Heart left ventricle (tissue), 13 donors: ENCODE data around the gene MYOF.
A peak's percentile ranks its signal among the peaks of the same experiment; 100 is the strongest.

Experiments
- CTCF ChIP-seq, 12 donors: fragments of 200-600 bp; sonication (generic) in 4 of 12; IDR thresholded peaks; one replicate each; pipeline versions ENCODE4 v1.5.0 to v1.8.0; 2018 to 2022; ENCODE audit warnings: antibody characterized with exemption in 12 of 12, mild to moderate bottlenecking in 5 of 12
- POLR2A ChIP-seq, 2 donors: fragments of 450-650 bp; IDR thresholded peaks; one replicate each; pipeline ENCODE4 v1.6.1; 2017; ENCODE audit warnings: antibody characterized with exemption in 2 of 2, mild to moderate bottlenecking in 2 of 2, moderate library complexity in 2 of 2
- donor health status: ischemic (EF 13 %, LVEDD 7.1; RV severe dilation, severe dysfunction).
- donor health status: DM: no; HTN: yes; CAD: no.
- donor health status: DM: no; HTN: no; CAD: no.
- donor health status: ischemic (EF 25% LVEDD 6.9; RV normal size, moderate dysfunction).
- donor health status: ischemic (EF 25% LVEDD 5.7; RV mildly dilated, moderate dysfunction).
- donor health status: ischemic (EF 35%, LVEDD 5.7; RV mildly dilated, moderate dysfunction).
- donor health status: nonischemic (EF 11% LVEDD 7.7; RV severe dilation, severe dysfunction).
- donor health status: DM: yes; HTN: yes; CAD: no.
- donor health status: PGD.
- donor health status: ischemic (EF 29% LVEDD 5.4; RV normal size, mild dysfunction).
- donor health status: nonischemic (EF 23%, LVEDD 6.1; RV moderate dilation, normal function).

GRCh38 chr10:93288679-93289634, 193.2 kb downstream of the MYOF start:
- TF ChIP-seq CTCF (IDR thresholded peaks at IDR 0.05), result peak; percentile 69 to 87 (median 76)
- no peak for TF ChIP-seq POLR2A (IDR thresholded peaks at IDR 0.05)
